HepG2 (cell line): ENCODE results near the gene EEFSEC. TPM values are rescaled to one million over a fixed set of nuclear protein-coding genes. Genes with fewer than 3 reads are reported as not detected.

Experiments used
- HNRNPUL1 ChIP-seq: fragments of 200-400 bp; formaldehyde crosslinking; IDR thresholded peaks from 2 replicates; pipeline ENCODE4 v1.6.1; 2017; ENCODE audit warnings: low read depth, mild to moderate bottlenecking, low read length, moderate library complexity
- HOXA3 ChIP-seq: sonication (generic); formaldehyde crosslinking; IDR thresholded peaks from 2 replicates; pipeline ENCODE4 v1.5.0; 2020; ENCODE audit warnings: missing genetic modification reagents
- KLF16 ChIP-seq, 2 experiments: sonication (generic) in 1 of 2; formaldehyde crosslinking in 1 of 2; IDR thresholded peaks; 2 replicates each; pipeline versions ENCODE4 v1.6.1 to v1.8.0; 2016 to 2023; ENCODE audit warnings: missing genetic modification reagents in 2 of 2, missing compliant biosample characterization in 1 of 2
- MIER2 ChIP-seq: IDR thresholded peaks from 2 replicates; pipeline ENCODE4 v1.6.1; 2016; ENCODE audit warnings: missing biosample characterization, missing genetic modification reagents
- SALL1 ChIP-seq: sonication (generic); formaldehyde crosslinking; IDR thresholded peaks from 2 replicates; pipeline ENCODE4 v1.8.0; 2022; ENCODE audit warnings: mild to moderate bottlenecking, missing genetic modification reagents
- THAP11 ChIP-seq: IDR thresholded peaks from 2 replicates; pipeline ENCODE4 v1.6.1; 2016; ENCODE audit warnings: missing biosample characterization, missing genetic modification reagents
- TRIM24 ChIP-seq: sonication (generic); formaldehyde crosslinking; IDR thresholded peaks from 2 replicates; pipeline ENCODE4 v1.8.0; 2022; ENCODE audit warnings: mild to moderate bottlenecking, missing genetic modification reagents
- XRCC5 ChIP-seq: fragments of 200-400 bp; formaldehyde crosslinking; optimal IDR thresholded peaks from 2 replicates; pipeline ENCODE3; 2017; ENCODE audit warnings: mild to moderate bottlenecking, low read length
- ZFP82 ChIP-seq: sonication (generic); formaldehyde crosslinking; IDR thresholded peaks from 2 replicates; pipeline ENCODE4 v1.5.1; 2020; ENCODE audit warnings: mild to moderate bottlenecking, missing genetic modification reagents, borderline replicate concordance
- ZFX ChIP-seq: sonication (generic); formaldehyde crosslinking; IDR thresholded peaks from 2 replicates; pipeline ENCODE4 v1.4.0; 2020; ENCODE audit warnings: mild to moderate bottlenecking, low read depth, missing genetic modification reagents, moderate library complexity
- ZNF350 ChIP-seq: sonication (generic); formaldehyde crosslinking; IDR thresholded peaks from 2 replicates; pipeline ENCODE4 v1.4.0; 2020; ENCODE audit warnings: mild to moderate bottlenecking, low read depth, missing genetic modification reagents, borderline replicate concordance
- ZNF441 ChIP-seq: sonication (generic); formaldehyde crosslinking; IDR thresholded peaks from 2 replicates; pipeline ENCODE4 v1.7.0; 2021; ENCODE audit warnings: missing genetic modification reagents, borderline replicate concordance
- ZNF605 ChIP-seq: sonication (generic); formaldehyde crosslinking; IDR thresholded peaks from 2 replicates; pipeline ENCODE4 v1.8.0; 2022; ENCODE audit warnings: mild to moderate bottlenecking, missing genetic modification reagents
- ZNF772 ChIP-seq: sonication (generic); formaldehyde crosslinking; IDR thresholded peaks from 2 replicates; pipeline ENCODE4 v1.5.0; 2020; ENCODE audit warnings: mild to moderate bottlenecking, missing genetic modification reagents
- ZSCAN22 ChIP-seq: sonication (generic); formaldehyde crosslinking; IDR thresholded peaks from 2 replicates; pipeline ENCODE4 v1.4.0; 2020; ENCODE audit warnings: mild to moderate bottlenecking, missing genetic modification reagents
- polyA plus RNA-seq, 8 experiments: library from polyadenylated mRNA; depleted of rRNA in 3 of 8; stranded (reverse) in 7 of 8; unstranded in 1 of 8; fragments of >200 nt; fragmentation: Illumina TruSeq in 4 of 8; extraction: Trizol in 4 of 8; gene quantifications; 2 replicates each; pipeline versions ENCODE4 v1.2.1 to v1.2.3, GENCODE V29; 2011 to 2016; ENCODE audit warnings: low read depth in 4 of 8, missing spikeins in 1 of 8, mixed read lengths in 1 of 8; ENCODE audit not compliant: insufficient read depth in 1 of 8
- total RNA-seq, 5 experiments: library from RNA; depleted of rRNA; stranded (reverse); fragments of >200 nt; fragmentation: Illumina TruSeq; extraction: Trizol; gene quantifications; 2 replicates each; pipeline ENCODE4 v1.2.3, GENCODE V29; 2016; ENCODE audit warnings: low read depth in 1 of 5
- TF ChIP-seq, protein P1 (sequence below): sonication (generic); formaldehyde crosslinking; IDR thresholded peaks from 2 replicates; pipeline ENCODE4 v1.4.0; 2020; ENCODE audit warnings: missing genetic modification reagents, mild to moderate bottlenecking, borderline replicate concordance
- TF ChIP-seq, protein P2 (sequence below): sonication (generic); formaldehyde crosslinking; IDR thresholded peaks from 2 replicates; pipeline ENCODE4 v1.4.0; 2020; ENCODE audit warnings: missing genetic modification reagents, borderline replicate concordance
- TF ChIP-seq, protein P3 (sequence below): sonication (generic); formaldehyde crosslinking; IDR thresholded peaks from 2 replicates; pipeline ENCODE4 v1.4.0; 2020; ENCODE audit warnings: missing genetic modification reagents
- TF ChIP-seq, protein P4 (sequence below): sonication (generic); formaldehyde crosslinking; IDR thresholded peaks from 2 replicates; pipeline ENCODE4 v1.8.0; 2023; ENCODE audit warnings: mild to moderate bottlenecking, missing genetic modification reagents

EEFSEC gene
- total and polyA plus RNA-seq, 2 of the 13 experiments (the other 11 are each of a cell fraction or from before 2014, with no cell fraction given): 6.4 to 24.2 TPM

DNA sequence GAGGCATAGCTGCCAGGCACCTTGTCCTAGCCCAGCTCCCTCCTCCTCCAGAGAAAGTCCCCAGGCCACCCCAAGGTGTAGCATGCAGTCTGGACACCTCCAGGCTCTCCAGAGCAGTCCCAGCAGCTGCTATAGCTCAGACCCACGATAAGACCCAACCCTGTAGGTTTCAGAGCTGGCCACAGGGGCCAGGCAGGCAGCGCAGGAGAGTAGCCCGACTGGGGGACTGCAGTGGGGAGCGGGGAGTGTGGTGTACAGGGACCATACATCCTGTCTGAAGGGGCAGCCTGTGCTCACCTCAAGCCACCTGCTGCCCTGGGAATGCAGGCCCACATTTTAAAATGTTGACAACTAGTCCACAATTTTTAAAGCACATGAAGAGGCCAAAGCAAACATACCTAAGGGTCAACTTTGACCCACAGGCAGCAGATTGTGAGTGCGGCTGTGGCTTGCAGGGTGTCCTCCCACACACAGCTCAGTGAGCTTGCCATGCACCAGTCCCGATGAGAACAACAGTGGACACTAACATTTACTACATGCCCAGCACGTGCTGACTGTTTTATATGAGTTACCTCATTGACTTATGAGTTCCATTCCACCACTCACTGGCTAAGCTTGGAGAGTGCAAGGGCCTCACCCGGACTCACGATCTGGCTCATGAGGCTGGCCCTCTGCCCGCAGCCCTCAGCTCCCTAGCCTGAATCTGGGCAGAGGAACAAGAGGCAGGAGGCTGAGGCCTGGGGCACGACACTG, 232.0 kb downstream of the EEFSEC start (continued):
- TF ChIP-seq MIER2 (CRISPR knock-in tag) (no peak), ZFX (CRISPR knock-in tag) (peak; percentile 69), ZNF441 (peak; percentile 47; the same call in 1 of the 2 replicates), ZNF350 (CRISPR knock-in tag) (peak; percentile 63; the same call in 1 of the 2 replicates), SALL1 (CRISPR knock-in tag) (peak; percentile 89), TRIM24 (no peak), XRCC5 (peak; percentile 29), ZSCAN22 (CRISPR knock-in tag) (no peak), ZNF772 (0 out of 2 replicates have a peak, but pooled peaks have one; percentile 25), ZFP82 (CRISPR knock-in tag) (no peak), HOXA3 (0 out of 2 replicates have a peak, but pooled peaks have one; percentile 44), KLF16 (CRISPR knock-in tag; IDR thresholded peaks at IDR 0.05) (0 out of 4 replicates have a peak, but pooled peaks of 1 of the 2 experiments have one; percentile 16), HNRNPUL1 (no peak), ZNF605 (no peak), THAP11 (peak; percentile 30; the same call in 1 of the 2 replicates)
- TF ChIP-seq, protein P1, sequence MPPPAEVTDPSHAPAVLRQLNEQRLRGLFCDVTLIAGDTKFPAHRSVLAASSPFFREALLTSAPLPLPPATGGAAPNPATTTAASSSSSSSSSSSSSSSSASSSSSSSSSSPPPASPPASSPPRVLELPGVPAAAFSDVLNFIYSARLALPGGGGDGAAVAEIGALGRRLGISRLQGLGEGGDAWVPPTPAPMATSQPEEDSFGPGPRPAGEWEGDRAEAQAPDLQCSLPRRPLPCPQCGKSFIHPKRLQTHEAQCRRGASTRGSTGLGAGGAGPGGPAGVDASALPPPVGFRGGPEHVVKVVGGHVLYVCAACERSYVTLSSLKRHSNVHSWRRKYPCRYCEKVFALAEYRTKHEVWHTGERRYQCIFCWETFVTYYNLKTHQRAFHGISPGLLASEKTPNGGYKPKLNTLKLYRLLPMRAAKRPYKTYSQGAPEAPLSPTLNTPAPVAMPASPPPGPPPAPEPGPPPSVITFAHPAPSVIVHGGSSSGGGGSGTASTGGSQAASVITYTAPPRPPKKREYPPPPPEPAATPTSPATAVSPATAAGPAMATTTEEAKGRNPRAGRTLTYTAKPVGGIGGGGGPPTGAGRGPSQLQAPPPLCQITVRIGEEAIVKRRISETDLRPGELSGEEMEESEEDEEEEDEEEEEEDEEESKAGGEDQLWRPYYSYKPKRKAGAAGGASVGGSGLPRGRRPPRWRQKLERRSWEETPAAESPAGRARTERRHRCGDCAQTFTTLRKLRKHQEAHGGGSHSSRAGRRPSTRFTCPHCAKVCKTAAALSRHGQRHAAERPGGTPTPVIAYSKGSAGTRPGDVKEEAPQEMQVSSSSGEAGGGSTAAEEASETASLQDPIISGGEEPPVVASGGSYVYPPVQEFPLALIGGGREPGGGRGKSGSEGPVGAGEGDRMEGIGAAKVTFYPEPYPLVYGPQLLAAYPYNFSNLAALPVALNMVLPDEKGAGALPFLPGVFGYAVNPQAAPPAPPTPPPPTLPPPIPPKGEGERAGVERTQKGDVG (CRISPR knock-in tag): 0 out of 2 replicates have a peak, but pooled peaks have one; percentile 42
- TF ChIP-seq, protein P2, sequence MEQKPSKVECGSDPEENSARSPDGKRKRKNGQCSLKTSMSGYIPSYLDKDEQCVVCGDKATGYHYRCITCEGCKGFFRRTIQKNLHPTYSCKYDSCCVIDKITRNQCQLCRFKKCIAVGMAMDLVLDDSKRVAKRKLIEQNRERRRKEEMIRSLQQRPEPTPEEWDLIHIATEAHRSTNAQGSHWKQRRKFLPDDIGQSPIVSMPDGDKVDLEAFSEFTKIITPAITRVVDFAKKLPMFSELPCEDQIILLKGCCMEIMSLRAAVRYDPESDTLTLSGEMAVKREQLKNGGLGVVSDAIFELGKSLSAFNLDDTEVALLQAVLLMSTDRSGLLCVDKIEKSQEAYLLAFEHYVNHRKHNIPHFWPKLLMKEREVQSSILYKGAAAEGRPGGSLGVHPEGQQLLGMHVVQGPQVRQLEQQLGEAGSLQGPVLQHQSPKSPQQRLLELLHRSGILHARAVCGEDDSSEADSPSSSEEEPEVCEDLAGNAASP (CRISPR knock-in tag): peak; percentile 77; the same call in 1 of the 2 replicates
- TF ChIP-seq, protein P3, sequence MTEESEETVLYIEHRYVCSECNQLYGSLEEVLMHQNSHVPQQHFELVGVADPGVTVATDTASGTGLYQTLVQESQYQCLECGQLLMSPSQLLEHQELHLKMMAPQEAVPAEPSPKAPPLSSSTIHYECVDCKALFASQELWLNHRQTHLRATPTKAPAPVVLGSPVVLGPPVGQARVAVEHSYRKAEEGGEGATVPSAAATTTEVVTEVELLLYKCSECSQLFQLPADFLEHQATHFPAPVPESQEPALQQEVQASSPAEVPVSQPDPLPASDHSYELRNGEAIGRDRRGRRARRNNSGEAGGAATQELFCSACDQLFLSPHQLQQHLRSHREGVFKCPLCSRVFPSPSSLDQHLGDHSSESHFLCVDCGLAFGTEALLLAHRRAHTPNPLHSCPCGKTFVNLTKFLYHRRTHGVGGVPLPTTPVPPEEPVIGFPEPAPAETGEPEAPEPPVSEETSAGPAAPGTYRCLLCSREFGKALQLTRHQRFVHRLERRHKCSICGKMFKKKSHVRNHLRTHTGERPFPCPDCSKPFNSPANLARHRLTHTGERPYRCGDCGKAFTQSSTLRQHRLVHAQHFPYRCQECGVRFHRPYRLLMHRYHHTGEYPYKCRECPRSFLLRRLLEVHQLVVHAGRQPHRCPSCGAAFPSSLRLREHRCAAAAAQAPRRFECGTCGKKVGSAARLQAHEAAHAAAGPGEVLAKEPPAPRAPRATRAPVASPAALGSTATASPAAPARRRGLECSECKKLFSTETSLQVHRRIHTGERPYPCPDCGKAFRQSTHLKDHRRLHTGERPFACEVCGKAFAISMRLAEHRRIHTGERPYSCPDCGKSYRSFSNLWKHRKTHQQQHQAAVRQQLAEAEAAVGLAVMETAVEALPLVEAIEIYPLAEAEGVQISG: peak; percentile 55
- TF ChIP-seq, protein P4, sequence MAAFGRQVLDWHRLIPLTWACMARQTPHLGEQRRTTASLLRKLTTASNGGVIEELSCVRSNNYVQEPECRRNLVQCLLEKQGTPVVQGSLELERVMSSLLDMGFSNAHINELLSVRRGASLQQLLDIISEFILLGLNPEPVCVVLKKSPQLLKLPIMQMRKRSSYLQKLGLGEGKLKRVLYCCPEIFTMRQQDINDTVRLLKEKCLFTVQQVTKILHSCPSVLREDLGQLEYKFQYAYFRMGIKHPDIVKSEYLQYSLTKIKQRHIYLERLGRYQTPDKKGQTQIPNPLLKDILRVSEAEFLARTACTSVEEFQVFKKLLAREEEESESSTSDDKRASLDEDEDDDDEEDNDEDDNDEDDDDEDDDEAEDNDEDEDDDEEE (CRISPR knock-in tag): no peak
